ENCODE data around the gene SERPINA12. TPM values are rescaled to one million over a fixed set of nuclear protein-coding genes. Genes with fewer than 3 reads are reported as not detected.
"Not testable (repeated sequence)": the region's sequence is repeated elsewhere in the genome, so short reads cannot be mapped to it uniquely, and the experiment has no call there.

Gene SERPINA12
- total and polyA plus RNA-seq, 2 of the 13 experiments (the other 11 are each of a cell fraction or from before 2014, with no cell fraction given), result 0.08 TPM; not detected in 1

DNA sequence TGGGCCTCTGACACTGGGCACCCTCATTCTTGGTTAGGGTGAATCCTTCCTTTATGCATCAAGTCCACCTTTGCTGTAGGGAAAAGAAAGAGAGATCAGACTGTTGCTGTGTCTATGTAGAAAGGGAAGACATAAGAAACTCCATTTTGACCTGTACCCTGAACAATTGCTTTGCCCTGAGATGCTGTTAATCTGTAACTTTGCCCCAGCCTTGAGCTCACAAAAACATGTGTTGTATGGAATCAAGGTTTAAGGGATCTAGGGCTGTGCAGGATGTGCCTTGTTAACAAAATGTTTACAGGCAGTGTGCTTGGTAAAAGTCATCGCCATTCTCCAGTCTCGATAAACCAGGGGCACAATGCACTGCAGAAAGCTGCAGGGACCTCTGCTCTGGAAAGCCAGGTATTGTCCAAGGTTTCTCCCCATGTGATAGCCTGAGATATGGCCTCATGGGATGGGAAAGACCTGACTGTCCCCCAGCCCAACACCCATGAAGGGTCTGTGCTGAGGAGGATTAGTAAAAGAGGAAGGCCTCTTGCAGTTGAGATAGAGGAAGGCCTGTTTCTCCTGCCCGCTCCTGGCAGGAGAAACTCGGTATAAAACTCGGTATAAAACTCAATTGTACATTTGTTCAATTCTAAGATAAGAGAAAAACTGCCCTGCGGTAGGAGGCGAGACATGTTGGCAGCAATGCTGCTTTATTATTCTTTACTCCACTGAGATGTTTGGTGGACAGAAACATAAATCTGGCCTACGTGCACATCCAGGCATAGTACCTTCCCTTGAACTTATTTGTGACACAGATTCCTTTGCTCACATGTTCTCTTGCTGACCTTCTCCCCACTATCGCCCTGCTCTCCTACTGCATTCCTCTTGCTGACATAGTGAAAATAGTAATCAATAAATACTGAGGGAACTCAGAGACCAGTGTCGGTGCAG, 26.9 kb downstream of the SERPINA12 start (continued):
- TF ChIP-seq ZBTB43 (CRISPR knock-in tag; conservative IDR thresholded peaks at IDR 0.05) (peak; percentile 33; the same call in 1 of the 2 replicates), PHF21A (CRISPR knock-in tag; IDR thresholded peaks at IDR 0.05) (peak; percentile 47), ZNF816 (CRISPR knock-in tag; IDR thresholded peaks at IDR 0.05; ENCODE audit: borderline replicate concordance) (0 out of 2 replicates have a peak, but pooled peaks have one; percentile 7), SALL1 (CRISPR knock-in tag; IDR thresholded peaks at IDR 0.05) (peak; percentile 45; the same call in 1 of the 2 replicates), MEIS2 (CRISPR knock-in tag; IDR thresholded peaks at IDR 0.05) (0 out of 2 replicates have a peak, but pooled peaks have one; percentile 4), TCF12 (CRISPR knock-in tag; IDR thresholded peaks at IDR 0.05) (peak; percentile 51; the same call in 1 of the 2 replicates), GATAD2A (CRISPR knock-in tag; IDR thresholded peaks at IDR 0.05) (peak; percentile 76), ZNF17 (CRISPR knock-in tag; IDR thresholded peaks at IDR 0.05) (peak; percentile 82; the same call in 1 of the 2 replicates)
- TF ChIP-seq, protein P1, sequence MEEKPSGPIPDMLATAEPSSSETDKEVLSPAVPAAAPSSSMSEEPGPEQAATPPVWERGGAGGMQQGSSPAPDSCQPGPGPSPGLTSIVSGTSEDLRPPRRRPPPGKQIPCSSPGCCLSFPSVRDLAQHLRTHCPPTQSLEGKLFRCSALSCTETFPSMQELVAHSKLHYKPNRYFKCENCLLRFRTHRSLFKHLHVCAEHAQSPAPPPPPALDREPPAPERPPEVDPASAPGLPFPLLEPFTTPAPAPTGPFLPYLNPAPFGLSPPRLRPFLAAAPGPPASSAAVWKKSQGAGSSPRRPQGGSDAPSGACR (CRISPR knock-in tag; IDR thresholded peaks at IDR 0.05), result 0 out of 2 replicates have a peak, but pooled peaks have one; percentile 26
- not testable (repeated sequence) for TF ChIP-seq TCF12 (IDR thresholded peaks at IDR 0.05)
- TF ChIP-seq, protein P2, sequence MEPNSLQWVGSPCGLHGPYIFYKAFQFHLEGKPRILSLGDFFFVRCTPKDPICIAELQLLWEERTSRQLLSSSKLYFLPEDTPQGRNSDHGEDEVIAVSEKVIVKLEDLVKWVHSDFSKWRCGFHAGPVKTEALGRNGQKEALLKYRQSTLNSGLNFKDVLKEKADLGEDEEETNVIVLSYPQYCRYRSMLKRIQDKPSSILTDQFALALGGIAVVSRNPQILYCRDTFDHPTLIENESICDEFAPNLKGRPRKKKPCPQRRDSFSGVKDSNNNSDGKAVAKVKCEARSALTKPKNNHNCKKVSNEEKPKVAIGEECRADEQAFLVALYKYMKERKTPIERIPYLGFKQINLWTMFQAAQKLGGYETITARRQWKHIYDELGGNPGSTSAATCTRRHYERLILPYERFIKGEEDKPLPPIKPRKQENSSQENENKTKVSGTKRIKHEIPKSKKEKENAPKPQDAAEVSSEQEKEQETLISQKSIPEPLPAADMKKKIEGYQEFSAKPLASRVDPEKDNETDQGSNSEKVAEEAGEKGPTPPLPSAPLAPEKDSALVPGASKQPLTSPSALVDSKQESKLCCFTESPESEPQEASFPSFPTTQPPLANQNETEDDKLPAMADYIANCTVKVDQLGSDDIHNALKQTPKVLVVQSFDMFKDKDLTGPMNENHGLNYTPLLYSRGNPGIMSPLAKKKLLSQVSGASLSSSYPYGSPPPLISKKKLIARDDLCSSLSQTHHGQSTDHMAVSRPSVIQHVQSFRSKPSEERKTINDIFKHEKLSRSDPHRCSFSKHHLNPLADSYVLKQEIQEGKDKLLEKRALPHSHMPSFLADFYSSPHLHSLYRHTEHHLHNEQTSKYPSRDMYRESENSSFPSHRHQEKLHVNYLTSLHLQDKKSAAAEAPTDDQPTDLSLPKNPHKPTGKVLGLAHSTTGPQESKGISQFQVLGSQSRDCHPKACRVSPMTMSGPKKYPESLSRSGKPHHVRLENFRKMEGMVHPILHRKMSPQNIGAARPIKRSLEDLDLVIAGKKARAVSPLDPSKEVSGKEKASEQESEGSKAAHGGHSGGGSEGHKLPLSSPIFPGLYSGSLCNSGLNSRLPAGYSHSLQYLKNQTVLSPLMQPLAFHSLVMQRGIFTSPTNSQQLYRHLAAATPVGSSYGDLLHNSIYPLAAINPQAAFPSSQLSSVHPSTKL (CRISPR knock-in tag; IDR thresholded peaks at IDR 0.05), result peak; percentile 78

All from HepG2 (cell line).